ENCODE measurements around the gene C2CD3. TPM values are rescaled to one million over a fixed set of nuclear protein-coding genes. Genes with fewer than 3 reads are reported as not detected.

Gene C2CD3
- total RNA-seq, 1 experiment from 2014 or later = 18.7 TPM

DNA sequence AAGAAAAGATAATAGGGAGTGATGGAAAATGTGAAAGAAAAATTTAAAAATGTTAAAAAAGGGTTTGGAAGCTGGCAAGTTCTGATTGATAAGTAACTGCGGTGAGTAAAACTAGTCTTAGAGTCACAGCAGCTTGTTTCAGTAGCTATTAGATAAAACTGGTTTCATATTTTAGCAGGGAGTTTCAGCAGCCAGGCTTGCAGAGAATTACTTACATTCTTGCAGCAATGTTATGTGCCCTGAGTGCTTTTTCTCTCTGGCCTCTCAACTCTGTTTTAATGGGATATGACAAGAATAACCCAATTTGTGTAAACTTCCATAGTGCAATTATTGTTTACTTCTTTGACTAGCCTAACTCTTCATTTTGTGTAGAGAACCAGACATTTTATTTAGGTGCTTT, 33.9 kb upstream of the C2CD3 start:
- H3K4me3 Mint-ChIP-seq = no peak overlapping the region
- no peaks in the 10 kb centered on the region for H3K27me3 Mint-ChIP-seq (ENCODE audit: low read depth)
- H3K9me3 Mint-ChIP-seq = no peaks in the 10 kb centered on the region
- peaks cover 15% of the 10 kb centered on the region for H3K36me3 Mint-ChIP-seq
- ChIA-PET CTCF (no interaction called here), POLR2A (no interaction called here)
- peaks cover under 1% of the 10 kb centered on the region; the same call in 1 of the 2 replicates for H3K4me1 Mint-ChIP-seq
- DNase-seq (ENCODE audit: low spot score) (no peak), ATAC-seq (no peak)
- H3K27ac Mint-ChIP-seq = no peak overlapping the region
- TF ChIP-seq CREM (CRISPR knock-in tag; IDR thresholded peaks at IDR 0.05) (no peak), EMX1 (CRISPR knock-in tag; IDR thresholded peaks at IDR 0.05) (no peak), FOXJ3 (CRISPR knock-in tag; IDR thresholded peaks at IDR 0.05; ENCODE audit: borderline replicate concordance) (no peak), GRHL2 (CRISPR knock-in tag; IDR thresholded peaks at IDR 0.05; ENCODE audit: insufficient replicate concordance, severe bottlenecking) (no peak)
- TF ChIP-seq, protein P1, sequence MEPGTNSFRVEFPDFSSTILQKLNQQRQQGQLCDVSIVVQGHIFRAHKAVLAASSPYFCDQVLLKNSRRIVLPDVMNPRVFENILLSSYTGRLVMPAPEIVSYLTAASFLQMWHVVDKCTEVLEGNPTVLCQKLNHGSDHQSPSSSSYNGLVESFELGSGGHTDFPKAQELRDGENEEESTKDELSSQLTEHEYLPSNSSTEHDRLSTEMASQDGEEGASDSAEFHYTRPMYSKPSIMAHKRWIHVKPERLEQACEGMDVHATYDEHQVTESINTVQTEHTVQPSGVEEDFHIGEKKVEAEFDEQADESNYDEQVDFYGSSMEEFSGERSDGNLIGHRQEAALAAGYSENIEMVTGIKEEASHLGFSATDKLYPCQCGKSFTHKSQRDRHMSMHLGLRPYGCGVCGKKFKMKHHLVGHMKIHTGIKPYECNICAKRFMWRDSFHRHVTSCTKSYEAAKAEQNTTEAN (CRISPR knock-in tag; IDR thresholded peaks at IDR 0.05) = no peak

GRCh38 chr11:74203966-74204365, 33.2 kb upstream of the C2CD3 start:
- no peak overlapping the region for H3K27ac Mint-ChIP-seq
- DNase-seq (ENCODE audit: low spot score) = no peak
- ChIA-PET CTCF (no interaction called here), POLR2A (no interaction called here)
- H3K36me3 Mint-ChIP-seq = peaks cover 11% of the 10 kb centered on the region
- no peak for ATAC-seq
- no peaks in the 10 kb centered on the region for H3K4me1 Mint-ChIP-seq
- no peaks in the 10 kb centered on the region for H3K27me3 Mint-ChIP-seq (ENCODE audit: low read depth)
- H3K9me3 Mint-ChIP-seq = 0 out of 2 replicates have a peak, but pooled peaks cover 2% of the 10 kb centered on the region
- H3K4me3 Mint-ChIP-seq = no peak overlapping the region
- TF ChIP-seq NFATC4 (CRISPR knock-in tag; IDR thresholded peaks at IDR 0.05) (no peak), ZNF121 (CRISPR knock-in tag; IDR thresholded peaks at IDR 0.05) (no peak), GTF2I (CRISPR knock-in tag; conservative IDR thresholded peaks at IDR 0.05) (no peak), MAX (CRISPR knock-in tag; IDR thresholded peaks at IDR 0.05) (no peak), EMX1 (CRISPR knock-in tag; IDR thresholded peaks at IDR 0.05) (no peak), SMAD4 (CRISPR knock-in tag; IDR thresholded peaks at IDR 0.05) (no peak), ZNF532 (CRISPR knock-in tag; IDR thresholded peaks at IDR 0.05; ENCODE audit: borderline replicate concordance) (no peak), ZBTB21 (CRISPR knock-in tag; IDR thresholded peaks at IDR 0.05; ENCODE audit: borderline replicate concordance) (no peak), MYBL2 (CRISPR knock-in tag; IDR thresholded peaks at IDR 0.05) (no peak), OVOL2 (CRISPR knock-in tag; IDR thresholded peaks at IDR 0.05; ENCODE audit: borderline replicate concordance) (no peak), STAT6 (CRISPR knock-in tag; conservative IDR thresholded peaks at IDR 0.05; ENCODE audit: low read depth) (no peak), ATF1 (CRISPR knock-in tag; IDR thresholded peaks at IDR 0.05) (no peak), ZNF671 (CRISPR knock-in tag; IDR thresholded peaks at IDR 0.05) (no peak)
- TF ChIP-seq, protein P2, sequence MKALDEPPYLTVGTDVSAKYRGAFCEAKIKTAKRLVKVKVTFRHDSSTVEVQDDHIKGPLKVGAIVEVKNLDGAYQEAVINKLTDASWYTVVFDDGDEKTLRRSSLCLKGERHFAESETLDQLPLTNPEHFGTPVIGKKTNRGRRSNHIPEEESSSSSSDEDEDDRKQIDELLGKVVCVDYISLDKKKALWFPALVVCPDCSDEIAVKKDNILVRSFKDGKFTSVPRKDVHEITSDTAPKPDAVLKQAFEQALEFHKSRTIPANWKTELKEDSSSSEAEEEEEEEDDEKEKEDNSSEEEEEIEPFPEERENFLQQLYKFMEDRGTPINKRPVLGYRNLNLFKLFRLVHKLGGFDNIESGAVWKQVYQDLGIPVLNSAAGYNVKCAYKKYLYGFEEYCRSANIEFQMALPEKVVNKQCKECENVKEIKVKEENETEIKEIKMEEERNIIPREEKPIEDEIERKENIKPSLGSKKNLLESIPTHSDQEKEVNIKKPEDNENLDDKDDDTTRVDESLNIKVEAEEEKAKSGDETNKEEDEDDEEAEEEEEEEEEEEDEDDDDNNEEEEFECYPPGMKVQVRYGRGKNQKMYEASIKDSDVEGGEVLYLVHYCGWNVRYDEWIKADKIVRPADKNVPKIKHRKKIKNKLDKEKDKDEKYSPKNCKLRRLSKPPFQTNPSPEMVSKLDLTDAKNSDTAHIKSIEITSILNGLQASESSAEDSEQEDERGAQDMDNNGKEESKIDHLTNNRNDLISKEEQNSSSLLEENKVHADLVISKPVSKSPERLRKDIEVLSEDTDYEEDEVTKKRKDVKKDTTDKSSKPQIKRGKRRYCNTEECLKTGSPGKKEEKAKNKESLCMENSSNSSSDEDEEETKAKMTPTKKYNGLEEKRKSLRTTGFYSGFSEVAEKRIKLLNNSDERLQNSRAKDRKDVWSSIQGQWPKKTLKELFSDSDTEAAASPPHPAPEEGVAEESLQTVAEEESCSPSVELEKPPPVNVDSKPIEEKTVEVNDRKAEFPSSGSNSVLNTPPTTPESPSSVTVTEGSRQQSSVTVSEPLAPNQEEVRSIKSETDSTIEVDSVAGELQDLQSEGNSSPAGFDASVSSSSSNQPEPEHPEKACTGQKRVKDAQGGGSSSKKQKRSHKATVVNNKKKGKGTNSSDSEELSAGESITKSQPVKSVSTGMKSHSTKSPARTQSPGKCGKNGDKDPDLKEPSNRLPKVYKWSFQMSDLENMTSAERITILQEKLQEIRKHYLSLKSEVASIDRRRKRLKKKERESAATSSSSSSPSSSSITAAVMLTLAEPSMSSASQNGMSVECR (CRISPR knock-in tag; IDR thresholded peaks at IDR 0.05; ENCODE audit: borderline replicate concordance) = no peak
- TF ChIP-seq, protein P1 (CRISPR knock-in tag; IDR thresholded peaks at IDR 0.05) = no peak
- TF ChIP-seq, protein P3, sequence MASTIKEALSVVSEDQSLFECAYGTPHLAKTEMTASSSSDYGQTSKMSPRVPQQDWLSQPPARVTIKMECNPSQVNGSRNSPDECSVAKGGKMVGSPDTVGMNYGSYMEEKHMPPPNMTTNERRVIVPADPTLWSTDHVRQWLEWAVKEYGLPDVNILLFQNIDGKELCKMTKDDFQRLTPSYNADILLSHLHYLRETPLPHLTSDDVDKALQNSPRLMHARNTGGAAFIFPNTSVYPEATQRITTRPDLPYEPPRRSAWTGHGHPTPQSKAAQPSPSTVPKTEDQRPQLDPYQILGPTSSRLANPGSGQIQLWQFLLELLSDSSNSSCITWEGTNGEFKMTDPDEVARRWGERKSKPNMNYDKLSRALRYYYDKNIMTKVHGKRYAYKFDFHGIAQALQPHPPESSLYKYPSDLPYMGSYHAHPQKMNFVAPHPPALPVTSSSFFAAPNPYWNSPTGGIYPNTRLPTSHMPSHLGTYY (CRISPR knock-in tag; IDR thresholded peaks at IDR 0.05) = no peak

Data from WTC11 (cell line).